Medulla oblongata (tissue), 1 donor: ENCODE measurements around the gene KLHDC8B.
A peak's percentile ranks its signal among the peaks of the same experiment; 100 is the strongest.
"Not testable (repeated sequence)": the region's sequence is repeated elsewhere in the genome, so short reads cannot be mapped to it uniquely, and the experiment has no call there.

Source experiments
- DNase-seq: peaks from one replicate; pipeline ENCODE4 v3.0.0-alpha.2; 2015; ENCODE audit errors: extremely low spot score

KLHDC8B gene

GRCh38 chr3:49183873-49184272, 12.5 kb downstream of the KLHDC8B start:
- no peak for DNase-seq

- DNase-seq: no peak
Observed at GRCh38 chr3:49191741-49192140, 20.3 kb downstream of the KLHDC8B start.

- DNase-seq: no peak
Observed at GRCh38 chr3:49198161-49198560, 26.8 kb downstream of the KLHDC8B start.

- DNase-seq: no peak
Observed at GRCh38 chr3:49198611-49199230, 27.3 kb downstream of the KLHDC8B start.

- peak; percentile 36 for DNase-seq
Observed at GRCh38 chr3:49199239-49199899, 28.0 kb downstream of the KLHDC8B start.

GRCh38 chr3:49199900-49200281, 28.5 kb downstream of the KLHDC8B start:
- no peak for DNase-seq

GRCh38 chr3:49213541-49213943, 42.1 kb downstream of the KLHDC8B start:
- no peak for DNase-seq

GRCh38 chr3:49213998-49214397, 42.6 kb downstream of the KLHDC8B start:
- DNase-seq: no peak

- not testable (repeated sequence) for DNase-seq
Observed at GRCh38 chr3:49216687-49217086, 45.3 kb downstream of the KLHDC8B start.

- not testable (repeated sequence) for DNase-seq
Observed at GRCh38 chr3:49217108-49217507, 45.7 kb downstream of the KLHDC8B start.

- DNase-seq: no peak
Observed at GRCh38 chr3:49217688-49218470, 46.5 kb downstream of the KLHDC8B start.

GRCh38 chr3:49218471-49218989, 47.1 kb downstream of the KLHDC8B start:
- DNase-seq: peak; percentile 6

GRCh38 chr3:49219132-49219531, 47.7 kb downstream of the KLHDC8B start:
- no peak for DNase-seq

GRCh38 chr3:49220985-49221563, 49.7 kb downstream of the KLHDC8B start:
- not testable (repeated sequence) for DNase-seq

- no peak for DNase-seq
Observed at GRCh38 chr3:49222002-49222401, 50.6 kb downstream of the KLHDC8B start.
